Kidney epithelial cell (primary cell): Measurements from ENCODE around the gene RAB37. TPM values are rescaled to one million over a fixed set of nuclear protein-coding genes. Genes with fewer than 3 reads are reported as not detected.

ENCODE experiments used
- DNase-seq: peaks from one replicate; pipeline ENCODE4 v3.0.0-alpha.2; 2010; ENCODE audit warnings: low read depth
- H3K27me3 ChIP-seq: 2 replicates; pipeline ENCODE4 v1.6.0; 2011; ENCODE audit warnings: low read length; ENCODE audit not compliant: control insufficient read depth, insufficient read depth
- H3K36me3 ChIP-seq: 2 replicates; pipeline ENCODE4 v1.5.1; 2011; ENCODE audit warnings: low read length; ENCODE audit not compliant: control insufficient read depth, insufficient read depth
- H3K4me3 ChIP-seq: 2 replicates; pipeline ENCODE4 v1.5.1; 2011; ENCODE audit warnings: low read depth, mild to moderate bottlenecking, control low read depth, low read length
- total RNA-seq: library from RNA; depleted of rRNA; stranded (reverse); fragments of >200 nt; gene quantifications from 2 replicates; pipeline ENCODE4 v1.2.3, GENCODE V29; 2015
- TF ChIP-seq, protein P1 (sequence below): IDR thresholded peaks from 2 replicates; pipeline ENCODE4 v1.5.1; 2011; ENCODE audit warnings: mild to moderate bottlenecking, moderate library complexity, low read length, control low read depth, inconsistent platforms; ENCODE audit not compliant: insufficient read depth, poor library complexity, severe bottlenecking

The RAB37 gene
- total RNA-seq, 1 donor from 2014 or later = not detected

DNA sequence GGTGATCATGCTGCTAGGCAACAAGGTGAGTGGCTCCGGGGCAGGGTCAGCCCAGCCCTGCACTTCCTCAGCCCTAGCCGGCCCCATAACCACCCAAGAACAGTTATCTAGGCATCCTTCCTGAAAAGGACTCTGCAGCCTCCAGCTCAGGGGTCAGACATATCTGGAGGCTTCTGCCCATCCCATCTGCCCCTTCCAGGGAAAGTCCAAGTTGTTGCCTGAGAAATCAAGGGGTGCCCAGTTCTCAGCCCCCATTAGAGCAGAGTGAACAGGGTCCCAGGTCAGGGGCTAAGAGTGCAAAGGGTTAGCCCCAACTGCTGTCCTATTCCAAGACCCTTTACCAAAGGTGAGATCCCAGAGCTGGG is 7.3 kb downstream of the RAB37 start:
- TF ChIP-seq, protein P1, sequence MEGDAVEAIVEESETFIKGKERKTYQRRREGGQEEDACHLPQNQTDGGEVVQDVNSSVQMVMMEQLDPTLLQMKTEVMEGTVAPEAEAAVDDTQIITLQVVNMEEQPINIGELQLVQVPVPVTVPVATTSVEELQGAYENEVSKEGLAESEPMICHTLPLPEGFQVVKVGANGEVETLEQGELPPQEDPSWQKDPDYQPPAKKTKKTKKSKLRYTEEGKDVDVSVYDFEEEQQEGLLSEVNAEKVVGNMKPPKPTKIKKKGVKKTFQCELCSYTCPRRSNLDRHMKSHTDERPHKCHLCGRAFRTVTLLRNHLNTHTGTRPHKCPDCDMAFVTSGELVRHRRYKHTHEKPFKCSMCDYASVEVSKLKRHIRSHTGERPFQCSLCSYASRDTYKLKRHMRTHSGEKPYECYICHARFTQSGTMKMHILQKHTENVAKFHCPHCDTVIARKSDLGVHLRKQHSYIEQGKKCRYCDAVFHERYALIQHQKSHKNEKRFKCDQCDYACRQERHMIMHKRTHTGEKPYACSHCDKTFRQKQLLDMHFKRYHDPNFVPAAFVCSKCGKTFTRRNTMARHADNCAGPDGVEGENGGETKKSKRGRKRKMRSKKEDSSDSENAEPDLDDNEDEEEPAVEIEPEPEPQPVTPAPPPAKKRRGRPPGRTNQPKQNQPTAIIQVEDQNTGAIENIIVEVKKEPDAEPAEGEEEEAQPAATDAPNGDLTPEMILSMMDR = no peak
- Histone ChIP-seq H3K4me3 (no peak overlapping the region), H3K36me3 (no peaks in the 10 kb centered on the region), H3K27me3 (peaks cover 5% of the 10 kb centered on the region)
- DNase-seq = no peak

DNA sequence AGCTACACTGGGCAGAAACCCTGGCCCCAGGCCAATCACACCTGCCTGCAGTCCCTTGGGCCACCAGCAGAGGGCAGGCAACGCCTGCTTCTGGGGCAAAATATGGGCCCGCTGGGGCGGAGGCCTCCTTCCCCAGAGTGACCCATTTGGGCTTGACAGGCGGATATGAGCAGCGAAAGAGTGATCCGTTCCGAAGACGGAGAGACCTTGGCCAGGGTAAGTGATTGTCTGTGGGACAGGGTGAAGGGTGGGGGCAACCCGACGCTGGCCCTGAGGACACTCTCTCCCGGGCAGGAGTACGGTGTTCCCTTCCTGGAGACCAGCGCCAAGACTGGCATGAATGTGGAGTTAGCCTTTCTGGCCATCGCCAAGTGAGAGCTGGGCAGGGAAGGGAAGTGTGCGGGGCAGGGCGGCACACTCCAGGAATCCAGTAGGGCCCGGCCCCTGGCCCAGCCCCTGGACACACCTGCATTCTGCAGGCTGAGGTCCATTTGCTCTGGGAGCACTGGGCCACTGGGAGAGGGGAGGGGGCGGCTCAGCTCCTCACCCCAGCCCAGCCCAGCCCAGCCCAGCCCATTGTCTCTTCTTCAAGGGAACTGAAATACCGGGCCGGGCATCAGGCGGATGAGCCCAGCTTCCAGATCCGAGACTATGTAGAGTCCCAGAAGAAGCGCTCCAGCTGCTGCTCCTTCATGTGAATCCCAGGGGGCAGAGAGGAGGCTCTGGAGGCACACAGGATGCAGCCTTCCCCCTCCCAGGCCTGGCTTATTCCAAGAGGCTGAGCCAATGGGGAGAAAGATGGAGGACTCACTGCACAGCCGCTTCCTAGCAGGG is 7.9 kb downstream of the RAB37 start:
- DNase-seq = no peak
- H3K4me3 ChIP-seq = no peak overlapping the region

DNA sequence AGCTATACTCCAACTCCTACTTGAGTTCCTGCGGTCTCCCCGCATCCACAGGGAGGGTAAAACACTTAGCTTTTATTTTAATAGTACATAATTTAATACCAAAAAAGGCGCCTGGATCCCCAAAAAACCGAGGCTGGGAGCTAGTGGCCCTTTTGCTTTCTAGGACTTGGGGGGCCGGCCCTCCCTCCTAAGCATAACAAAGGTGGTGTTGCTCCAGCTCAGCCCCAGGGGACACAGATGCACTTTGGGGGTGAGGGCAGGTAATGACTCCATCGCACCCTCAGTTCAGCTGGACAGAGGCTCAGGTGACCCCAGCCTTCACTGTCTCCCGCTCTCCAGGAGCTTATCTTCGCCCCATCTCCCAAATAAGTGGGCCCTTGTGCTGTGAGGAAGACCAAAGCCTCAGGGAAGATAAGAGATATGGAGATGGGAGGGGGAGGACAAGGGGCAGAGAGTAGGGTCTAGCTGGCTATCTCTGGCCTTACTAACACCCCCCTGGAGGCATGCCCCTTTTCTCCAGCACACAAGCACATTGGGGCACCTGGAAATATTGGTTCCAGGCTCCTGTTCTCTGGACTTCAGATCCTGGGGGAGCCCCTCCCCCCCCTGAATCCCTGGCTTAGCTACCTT is 8.6 kb downstream of the RAB37 start:
- H3K4me3 ChIP-seq = no peak overlapping the region
- DNase-seq = no peak
- TF ChIP-seq, protein P1 = no peak

More for the DNA sequence above, 7.9 kb downstream of the RAB37 start:
- TF ChIP-seq, protein P1 = peak; percentile 99
- H3K27me3 ChIP-seq = peaks cover 5% of the 10 kb centered on the region
- H3K36me3 ChIP-seq = no peaks in the 10 kb centered on the region

DNA sequence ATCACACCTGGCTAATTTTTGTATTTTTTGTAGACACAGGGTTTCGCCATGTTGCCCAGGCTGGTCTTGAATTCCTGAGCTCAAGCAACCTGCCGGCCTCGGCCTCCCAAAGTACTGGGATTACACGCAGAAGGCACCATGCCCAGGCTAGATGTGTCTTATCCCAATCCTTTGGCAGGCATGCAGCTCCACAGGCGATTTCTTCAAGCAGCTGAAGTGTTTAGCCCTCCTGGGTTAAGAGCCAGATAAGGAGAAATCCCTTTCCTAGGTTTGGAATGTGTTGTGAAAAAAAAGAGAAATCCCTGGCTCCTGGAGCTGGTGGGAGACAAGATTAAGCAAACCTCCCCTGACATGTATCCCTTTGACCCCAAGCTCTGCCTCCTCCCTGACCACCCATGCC is 9.3 kb downstream of the RAB37 start:
- Histone ChIP-seq H3K36me3 (no peaks in the 10 kb centered on the region), H3K27me3 (no peaks in the 10 kb centered on the region), H3K4me3 (no peak overlapping the region)
- no peak for DNase-seq
- TF ChIP-seq, protein P1 = no peak

More for the DNA sequence above, 8.6 kb downstream of the RAB37 start:
- H3K36me3 ChIP-seq = no peaks in the 10 kb centered on the region
- H3K27me3 ChIP-seq = peaks cover 3% of the 10 kb centered on the region

DNA sequence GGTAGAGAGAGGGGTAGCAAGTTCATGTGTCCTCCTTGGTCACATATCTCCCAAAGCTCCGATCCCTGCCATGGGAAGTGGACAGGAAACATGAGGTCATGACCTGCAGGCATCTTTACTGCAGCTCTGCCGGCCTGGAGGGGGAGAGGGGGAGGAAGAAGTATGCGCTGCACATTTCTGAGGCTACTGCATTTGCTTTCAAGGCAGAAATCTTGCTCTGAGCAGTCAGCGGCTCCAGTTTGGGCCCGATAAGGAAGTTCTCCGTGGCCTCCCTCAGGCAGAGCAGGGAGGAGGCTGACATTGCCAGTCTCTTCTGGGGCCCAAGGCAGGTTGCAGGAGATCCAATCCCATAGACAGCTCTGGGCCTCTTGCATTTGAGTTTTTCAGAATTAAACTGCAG is 9.9 kb downstream of the RAB37 start:
- TF ChIP-seq, protein P1 = no peak
- no peak for DNase-seq
- no peaks in the 10 kb centered on the region for H3K27me3 ChIP-seq

More for the DNA sequence above, 9.9 kb downstream of the RAB37 start:
- H3K36me3 ChIP-seq = no peaks in the 10 kb centered on the region
- H3K4me3 ChIP-seq = no peak overlapping the region
